HT1080 (cell line): ENCODE data around the gene MYH4. TPM values are rescaled to one million over a fixed set of nuclear protein-coding genes. Genes with fewer than 3 reads are reported as not detected.

Experiments used
- DNase-seq: peaks from one replicate; pipeline ENCODE4 v3.0.0-alpha.2; 2015; ENCODE audit warnings: low read depth
- total RNA-seq: library from RNA; depleted of rRNA; stranded (reverse); fragments of >200 nt; shearing (Covaris generic); gene quantifications from 2 replicates; pipeline ENCODE4 v1.2.3, GENCODE V29; 2014; rRNA removed

MYH4 gene
- total RNA-seq, 1 experiment from 2014 or later = not detected

- DNase-seq = no peak
These were observed 47.3 kb downstream of the MYH4 start, which contains the start of gene MYH8 for GRCh38 chr17:10421900-10422542. Gene MYH8, minus strand, starts transcription at chr17:10421950. Its CDS starts 1,723 bp downstream, at chr17:10420227.

DNA sequence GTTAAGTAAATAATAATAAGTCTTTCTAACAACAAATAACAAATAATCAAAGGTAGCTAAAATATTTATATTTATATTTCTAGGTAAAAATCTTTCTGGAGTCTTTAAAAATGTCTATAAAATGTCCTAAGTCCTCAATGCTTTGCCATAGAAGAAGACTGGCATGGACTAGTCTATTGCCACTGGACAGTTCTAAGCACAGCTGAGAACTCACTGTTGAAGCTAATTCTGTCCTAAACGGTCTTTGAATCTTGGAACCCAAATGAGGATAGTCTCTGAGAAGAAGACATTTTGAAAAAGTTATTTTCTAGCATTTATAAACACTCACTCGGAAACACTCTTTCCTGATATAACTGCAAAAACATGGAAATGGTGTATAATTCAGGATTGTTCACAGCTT lies 48.1 kb downstream of the MYH4 start:
- no peak for DNase-seq

DNA sequence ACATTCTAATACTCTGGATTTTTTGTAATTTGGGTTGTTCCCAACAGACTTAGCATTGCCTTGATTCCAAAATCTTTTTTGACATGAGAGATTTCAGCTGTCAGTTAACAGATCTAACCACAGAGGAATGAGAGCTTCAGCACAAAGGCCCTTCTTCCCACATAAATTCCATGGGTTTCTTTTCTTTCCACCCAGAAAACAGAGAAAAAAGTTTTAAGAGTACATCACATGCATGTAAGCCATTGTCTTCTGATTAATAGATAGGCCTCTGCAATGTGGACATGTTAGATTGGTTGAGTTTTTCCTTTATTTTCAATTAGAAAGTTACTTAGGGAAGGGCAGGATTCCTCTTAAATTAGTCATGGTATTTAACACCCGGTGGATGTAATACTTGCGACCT lies 48.5 kb downstream of the MYH4 start:
- no peak for DNase-seq

DNA sequence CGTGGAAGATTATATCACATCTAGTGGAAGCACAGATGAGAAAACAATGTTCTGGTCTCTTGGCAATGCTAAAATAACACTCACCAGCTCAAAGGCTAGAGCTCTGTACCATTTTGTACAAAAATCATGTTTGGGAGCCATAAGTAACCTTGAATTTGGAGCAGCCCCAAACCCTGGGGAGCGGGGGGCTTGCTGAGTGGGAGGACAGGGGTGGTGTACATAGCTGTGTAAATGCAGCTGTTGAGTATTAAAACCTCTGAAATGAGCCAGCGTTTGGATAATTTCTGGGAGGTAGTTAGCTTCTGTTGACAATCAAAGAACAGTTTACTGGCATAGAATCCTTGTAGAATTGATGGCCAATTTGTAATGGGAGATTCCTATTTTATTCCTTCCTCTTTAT lies 51.9 kb downstream of the MYH4 start:
- no peak for DNase-seq

DNA sequence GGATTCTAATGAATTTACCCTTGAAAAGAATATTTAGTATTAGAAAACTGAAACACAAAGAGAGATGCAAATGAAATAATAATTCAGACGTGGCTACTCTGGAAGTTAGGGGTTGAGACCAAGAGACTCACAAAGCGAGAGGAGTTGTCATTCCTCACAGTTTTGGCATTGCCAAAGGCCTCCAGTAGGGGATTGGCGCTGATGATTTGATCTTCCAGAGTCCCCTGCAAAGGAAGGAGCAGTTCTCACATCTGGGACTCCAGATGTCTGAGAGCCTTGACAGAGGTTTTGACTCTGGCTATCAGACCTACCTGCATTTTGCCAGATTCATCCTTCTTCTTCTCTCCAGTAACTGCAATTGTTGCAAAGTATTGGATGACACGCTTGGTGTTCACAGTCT lies 54.2 kb downstream of the MYH4 start:
- DNase-seq = no peak

- no peak for DNase-seq
These were observed 65.8 kb downstream of the MYH4 start for GRCh38 chr17:10403589-10403988.

DNA sequence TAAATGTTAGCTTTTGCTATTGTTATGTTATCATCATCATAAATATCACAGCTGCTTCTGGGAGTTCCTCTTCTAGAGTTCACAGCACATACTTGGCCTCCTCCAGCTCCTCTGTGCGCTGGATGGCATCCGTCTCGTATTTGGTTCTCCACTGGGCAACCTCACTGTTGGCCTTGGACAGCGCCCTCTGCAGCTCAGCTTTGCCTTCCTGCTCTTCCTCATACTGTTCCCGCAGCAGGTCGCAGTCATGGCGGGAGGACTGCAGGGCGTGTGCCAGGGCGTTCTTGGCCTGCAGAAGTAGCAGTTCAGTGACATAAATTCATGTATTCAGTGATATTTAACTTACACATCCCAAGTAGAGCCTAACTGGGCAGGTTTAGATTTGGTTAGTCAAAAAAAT lies 71.0 kb downstream of the MYH4 start:
- DNase-seq = no peak

GRCh38 chr17:10396524-10397163 lies 72.7 kb downstream of the MYH4 start:
- DNase-seq = no peak

GRCh38 chr17:10394201-10394887 lies 75.0 kb downstream of the MYH4 start:
- no peak for DNase-seq

Other genes with a start within 250 kb of the MYH4 start
- not detected in 2 replicates for gene MYH13, start 96.6 kb downstream of the MYH4 start, total RNA-seq
- not detected in 2 replicates for gene MYH8, start 47.6 kb downstream of the MYH4 start, total RNA-seq
- gene MYH1, start 49.0 kb upstream of the MYH4 start, total RNA-seq = not detected in 2 replicates
- gene MYH2, start 80.1 kb upstream of the MYH4 start, total RNA-seq = 0.03 TPM in 1 of 2 replicates, not detected in the other
- gene MYH3, start 187.8 kb upstream of the MYH4 start, total RNA-seq = 0.66 and 0.97 TPM in 2 replicates
- 78.5 and 118 TPM in 2 replicates for gene SCO1, start 228.0 kb upstream of the MYH4 start, total RNA-seq
- gene ADPRM, start 228.0 kb upstream of the MYH4 start, total RNA-seq = 10.1 and 10.2 TPM in 2 replicates